Heart left ventricle (tissue), 16 donors: ENCODE results near the gene CHST11. TPM values are rescaled to one million over a fixed set of nuclear protein-coding genes. Genes with fewer than 3 reads are reported as not detected.

Experiments
- ATAC-seq, 4 donors: fragments of 200-7000 bp; cut with Tn5 transposase; one replicate each; pipeline ENCODE4 v1.9.1; 2020 to 2022; ENCODE audit warnings: moderate library complexity in 4 of 4, mild to moderate bottlenecking in 3 of 4, moderate number of reproducible peaks in 1 of 4
- DNase-seq, 5 donors: peaks; one replicate each; pipeline ENCODE4 v3.0.0-alpha.2; 2020
- H3K27ac ChIP-seq, 12 donors: fragments of 200-600 bp; sonication (generic) in 4 of 12; one replicate each; pipeline versions ENCODE4 v1.5.0 to v1.8.0; 2016 to 2022; ENCODE audit warnings: mild to moderate bottlenecking in 2 of 12
- H3K27me3 ChIP-seq, 9 donors: fragments of 200-600 bp; sonication (generic) in 2 of 9; one replicate each; pipeline versions ENCODE4 v1.5.1 to v1.8.0; 2016 to 2022; ENCODE audit warnings: mild to moderate bottlenecking in 3 of 9
- H3K36me3 ChIP-seq, 9 donors: fragments of 200-600 bp; sonication (generic) in 2 of 9; one replicate each; pipeline versions ENCODE4 v1.5.0 to v1.8.0; 2018 to 2022; ENCODE audit warnings: mild to moderate bottlenecking in 2 of 9
- H3K4me1 ChIP-seq, 12 donors: fragments of 200-600 bp; sonication (generic) in 4 of 12; one replicate each; pipeline versions ENCODE4 v1.5.0 to v1.8.0; 2016 to 2022; ENCODE audit warnings: mild to moderate bottlenecking in 3 of 12
- H3K4me3 ChIP-seq, 12 donors: fragments of 200-600 bp; sonication (generic) in 4 of 12; one replicate each; pipeline versions ENCODE4 v1.5.0 to v1.8.0; 2017 to 2022; ENCODE audit warnings: mild to moderate bottlenecking in 9 of 12, moderate library complexity in 4 of 12
- H3K9me3 ChIP-seq, 12 donors: fragments of 200-600 bp; sonication (generic) in 4 of 12; one replicate each; pipeline versions ENCODE4 v1.5.0 to v1.8.0; 2016 to 2022; ENCODE audit warnings: mild to moderate bottlenecking in 1 of 12
- CTCF ChIP-seq, 12 donors: fragments of 200-600 bp; sonication (generic) in 4 of 12; IDR thresholded peaks; one replicate each; pipeline versions ENCODE4 v1.5.0 to v1.8.0; 2018 to 2022; ENCODE audit warnings: antibody characterized with exemption in 12 of 12, mild to moderate bottlenecking in 5 of 12
- POLR2A ChIP-seq, 2 donors: fragments of 450-650 bp; IDR thresholded peaks; one replicate each; pipeline ENCODE4 v1.6.1; 2017; ENCODE audit warnings: antibody characterized with exemption in 2 of 2, mild to moderate bottlenecking in 2 of 2, moderate library complexity in 2 of 2
- WGBS, 4 donors: extraction: QIAGEN DNeasy Blood & Tissue Kit in 2 of 4; methylation state at CpG; one replicate each; pipeline versions ENCODE4 v1.1.5 to v1.1.7; 2013 to 2018; 5-methylcytosine and 5-hydroxymethylcytosine counted together
- intact Hi-C, 10 donors: fragments of 100-400 bp; cut with DNase I; formaldehyde crosslinking; loops; one replicate each; pipeline versions ENCODE4 v1.11.1 to v1.14.2; 2022
- polyA plus RNA-seq, 2 donors: library from polyadenylated mRNA; stranded (reverse); fragments of 200-250 nt; gene quantifications; one replicate each; pipeline ENCODE4 v1.2.3, GENCODE V29; 2013
- total RNA-seq, 9 donors: library from RNA; depleted of rRNA in 2 of 9; stranded (reverse); fragments of >200 nt in 2 of 9; fragmentation: NEBNext Ultra II Directional in 3 of 9; extraction: Animal tissue kit (Norgen Biotek cat#: 25700) in 3 of 9; gene quantifications; one replicate each; pipeline versions ENCODE4 v1.1.0 to v1.2.4, GENCODE V29; 2016 to 2023
- donor health status: ischemic (EF 13 %, LVEDD 7.1; RV severe dilation, severe dysfunction).
- donor health status: healthy with polysubstance abuse.
- donor health status: DM: no; HTN: yes; CAD: no.
- donor health status: DM: no; HTN: no; CAD: no.
- donor health status: ischemic (EF 25% LVEDD 6.9; RV normal size, moderate dysfunction).
- donor health status: ischemic (EF 25% LVEDD 5.7; RV mildly dilated, moderate dysfunction).
- donor health status: healthy.
- donor health status: DM: yes; HTN: yes; CAD: no.
- donor health status: ischemic (EF 35%, LVEDD 5.7; RV mildly dilated, moderate dysfunction).
- donor health status: nonischemic (EF 11% LVEDD 7.7; RV severe dilation, severe dysfunction).
- donor health status: DM: yes; HTN: yes; CAD: no.
- donor health status: PGD.
- donor health status: ischemic (EF 29% LVEDD 5.4; RV normal size, mild dysfunction).
- donor health status: nonischemic (EF 23%, LVEDD 6.1; RV moderate dilation, normal function).

Gene CHST11
- total and polyA plus RNA-seq, 11 donors: 1.1 to 16.9 (median 3.4) TPM

- Histone ChIP-seq H3K4me1 (peaks cover 0 to 25% (median 0%) of the 10 kb centered on the region in 12 donors), H3K27ac (no peak overlapping the region), H3K4me3 (no peak overlapping the region), H3K27me3 (no peaks in the 10 kb centered on the region), H3K9me3 (no peaks in the 10 kb centered on the region), H3K36me3 (no peaks in the 10 kb centered on the region)
- no peak for DNase-seq
- intact Hi-C loops: no loop called here
- TF ChIP-seq CTCF (IDR thresholded peaks at IDR 0.05) (no peak), POLR2A (IDR thresholded peaks at IDR 0.05) (no peak)
- ATAC-seq: no peak
- WGBS, 4 donors: 89 to 98% (median 96%) methylated on average over 3 of the region's 3 CpGs
Observed at GRCh38 chr12:104535369-104535768, 78.6 kb downstream of the CHST11 start.

GRCh38 chr12:104536841-104537240 lies 80.1 kb downstream of the CHST11 start:
- H3K27me3 ChIP-seq: no peaks in the 10 kb centered on the region
- no peak overlapping the region for H3K27ac ChIP-seq
- WGBS, 4 donors: 91 to 97% (median 92%) methylated on average over 2 of the region's 2 CpGs
- TF ChIP-seq POLR2A (IDR thresholded peaks at IDR 0.05): no peak
- TF ChIP-seq CTCF (IDR thresholded peaks at IDR 0.05): no peak
- ATAC-seq (no peak), DNase-seq (no peak)
- no peak overlapping the region for H3K4me3 ChIP-seq
- peaks cover 0 to 25% (median 0%) of the 10 kb centered on the region in 12 donors for H3K4me1 ChIP-seq
- H3K36me3 ChIP-seq: no peaks in the 10 kb centered on the region
- H3K9me3 ChIP-seq: no peaks in the 10 kb centered on the region
- intact Hi-C loops: no loop called here

GRCh38 chr12:104538056-104538455 lies 81.3 kb downstream of the CHST11 start:
- ATAC-seq (no peak), DNase-seq (no peak)
- intact Hi-C loops: no loop called here
- Histone ChIP-seq H3K27ac (no peak overlapping the region), H3K36me3 (no peaks in the 10 kb centered on the region), H3K27me3 (no peaks in the 10 kb centered on the region), H3K9me3 (no peaks in the 10 kb centered on the region), H3K4me1 (peaks cover 0 to 22% (median 0%) of the 10 kb centered on the region in 12 donors), H3K4me3 (no peak overlapping the region)
- TF ChIP-seq CTCF (IDR thresholded peaks at IDR 0.05) (no peak), POLR2A (IDR thresholded peaks at IDR 0.05) (no peak)
- WGBS, 4 donors: 90 to 95% (median 94%) methylated on average over 4 of the region's 4 CpGs

GRCh38 chr12:104538891-104539462 lies 82.2 kb downstream of the CHST11 start:
- Histone ChIP-seq H3K4me3 (no peak overlapping the region), H3K9me3 (no peaks in the 10 kb centered on the region), H3K36me3 (no peaks in the 10 kb centered on the region), H3K4me1 (peaks cover 0 to 13% (median 0%) of the 10 kb centered on the region in 12 donors), H3K27me3 (no peaks in the 10 kb centered on the region), H3K27ac (no peak overlapping the region)
- DNase-seq: no peak
- intact Hi-C loops: no loop called here
- WGBS, 4 donors: 87 to 91% (median 89%) methylated on average over 6 of the region's 6 CpGs
- TF ChIP-seq CTCF (IDR thresholded peaks at IDR 0.05) (no peak), POLR2A (IDR thresholded peaks at IDR 0.05) (no peak)
- ATAC-seq: no peak
